Superior temporal gyrus (tissue), 1 donor: ENCODE results near the gene SPDYE4.

Experiments
- DNase-seq: peaks from one replicate; pipeline ENCODE4 v3.0.0-alpha.2; 2016; ENCODE audit errors: extremely low spot score

Gene SPDYE4

GRCh38 chr17:8712698-8713097 is 45.6 kb downstream of the SPDYE4 start:
- no peak for DNase-seq

- no peak for DNase-seq
Measured at GRCh38 chr17:8711291-8711690, 47.1 kb downstream of the SPDYE4 start.

- DNase-seq: no peak
Measured at GRCh38 chr17:8710813-8711212, 47.5 kb downstream of the SPDYE4 start.

- no peak for DNase-seq
Measured at GRCh38 chr17:8709006-8709405, 49.3 kb downstream of the SPDYE4 start.

- no peak for DNase-seq
Measured at GRCh38 chr17:8708025-8708461, 50.3 kb downstream of the SPDYE4 start.

GRCh38 chr17:8707332-8708024 is 50.9 kb downstream of the SPDYE4 start:
- no peak for DNase-seq

GRCh38 chr17:8706431-8706830 is 51.9 kb downstream of the SPDYE4 start:
- DNase-seq: no peak

- DNase-seq: no peak
Measured at GRCh38 chr17:8705427-8705826, 52.9 kb downstream of the SPDYE4 start.

- no peak for DNase-seq
Measured at GRCh38 chr17:8703001-8703400, 55.3 kb downstream of the SPDYE4 start.

- no peak for DNase-seq
Measured at GRCh38 chr17:8701754-8702153, 56.6 kb downstream of the SPDYE4 start.

GRCh38 chr17:8701221-8701620 is 57.1 kb downstream of the SPDYE4 start:
- no peak for DNase-seq
